ENCODE measurements around the gene KAT8. TPM values are rescaled to one million over a fixed set of nuclear protein-coding genes. Genes with fewer than 3 reads are reported as not detected.
"Not testable (repeated sequence)": the region's sequence is repeated elsewhere in the genome, so short reads cannot be mapped to it uniquely, and the experiment has no call there.

Gene KAT8
- total RNA-seq, 1 donor from 2014 or later, result 55.5 TPM

- DNase-seq, result no peak
These were observed 31.4 kb downstream of the KAT8 start for GRCh38 chr16:31148896-31149295.

DNA sequence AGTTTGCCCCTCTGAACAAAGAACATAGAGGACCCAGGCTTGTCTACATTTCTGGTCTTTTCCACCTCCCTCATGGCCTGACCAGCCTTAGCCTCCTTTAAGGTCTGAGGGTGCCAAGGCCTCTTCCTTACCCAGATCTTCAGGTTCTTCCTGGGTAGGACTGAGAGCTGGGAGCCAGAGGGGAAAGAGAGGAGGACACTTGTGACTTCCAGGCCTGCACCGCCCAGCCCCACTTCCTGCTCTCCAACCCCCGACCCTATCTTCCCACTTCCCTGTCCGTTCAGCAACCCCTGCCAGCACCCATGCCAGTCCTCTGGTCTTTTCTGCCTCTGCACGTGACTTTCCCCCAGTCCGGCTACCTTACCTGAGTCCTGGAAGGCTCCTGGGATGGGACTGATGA is 31.9 kb downstream of the KAT8 start:
- no peak for DNase-seq

DNA sequence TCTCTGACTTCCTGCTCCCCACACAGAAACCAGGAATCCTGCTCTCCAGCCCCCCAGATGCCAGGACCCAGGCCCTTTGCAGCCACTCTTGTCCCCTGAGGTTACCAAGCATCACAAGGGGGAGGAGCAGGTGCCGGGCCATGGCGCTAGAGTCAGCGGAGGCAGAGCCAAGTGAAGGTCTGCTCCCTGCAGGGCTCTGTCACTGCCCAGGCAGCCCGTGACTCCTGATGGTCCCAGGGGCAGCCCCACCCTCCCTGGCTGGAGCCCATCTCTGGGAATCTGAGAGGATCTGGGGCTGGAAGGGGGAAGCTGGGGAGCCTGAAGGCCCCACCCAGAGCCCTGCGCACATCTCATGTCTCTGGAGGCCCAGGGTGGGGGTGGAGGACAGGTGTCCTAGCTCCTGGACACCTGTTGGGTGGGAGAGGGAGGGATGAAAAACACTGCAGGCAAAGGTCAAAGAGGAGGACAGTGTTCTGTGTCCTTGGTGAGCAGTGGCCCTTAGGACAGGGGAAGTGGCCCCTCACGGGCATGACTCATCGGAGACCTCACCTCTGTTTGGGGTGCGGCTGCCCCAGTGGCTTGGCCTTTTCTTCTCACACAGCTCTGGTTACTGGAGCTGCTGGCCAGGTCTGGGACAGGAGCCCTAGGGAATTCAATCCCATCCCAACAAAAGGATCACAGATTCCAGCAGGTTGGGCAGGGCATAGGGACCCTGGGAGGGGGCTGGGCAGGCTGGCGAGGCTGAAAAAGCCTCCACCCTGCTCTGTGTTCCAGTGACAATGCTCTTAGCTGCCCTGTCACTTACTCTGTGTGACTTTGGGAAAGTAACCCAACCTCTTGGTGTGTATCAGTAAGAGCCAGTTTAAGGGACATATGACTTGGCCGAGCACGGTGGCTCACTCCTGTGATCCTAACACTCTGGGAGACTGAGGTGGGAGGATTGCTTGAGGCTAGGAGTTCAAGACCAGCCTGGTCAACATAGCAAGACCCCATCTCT is 32.7 kb downstream of the KAT8 start, which contains the start of gene PRSS36:
Gene PRSS36 (minus strand): TSS at position 173 of the 997 bp plus-strand sequence. CDS start 31 bp downstream, at position 142.
- no peak for DNase-seq

DNA sequence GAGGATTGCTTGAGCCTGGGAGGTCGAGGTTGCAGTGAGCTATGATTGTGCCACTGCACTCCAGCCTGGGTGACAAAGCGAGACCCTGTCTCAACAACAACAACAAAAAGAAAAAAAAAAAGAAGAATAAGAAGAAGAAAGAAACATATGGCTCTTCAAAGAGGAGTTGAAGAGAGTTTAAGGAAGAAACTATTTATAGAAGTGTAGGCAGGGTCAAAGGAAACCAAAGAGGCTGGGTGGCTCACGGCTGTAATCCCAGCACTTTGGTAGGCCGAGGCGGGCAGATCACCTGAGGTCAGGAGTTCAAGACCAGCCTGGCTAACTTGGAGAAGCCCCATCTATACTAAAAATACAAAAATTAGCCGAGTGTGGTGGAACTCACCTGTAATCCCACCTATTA is 33.5 kb downstream of the KAT8 start:
- DNase-seq, result not testable (repeated sequence)

GRCh38 chr16:31157136-31157535 is 39.7 kb downstream of the KAT8 start:
- DNase-seq, result no peak

- DNase-seq, result no peak
These were observed 49.9 kb downstream of the KAT8 start for GRCh38 chr16:31167315-31167714.

DNA sequence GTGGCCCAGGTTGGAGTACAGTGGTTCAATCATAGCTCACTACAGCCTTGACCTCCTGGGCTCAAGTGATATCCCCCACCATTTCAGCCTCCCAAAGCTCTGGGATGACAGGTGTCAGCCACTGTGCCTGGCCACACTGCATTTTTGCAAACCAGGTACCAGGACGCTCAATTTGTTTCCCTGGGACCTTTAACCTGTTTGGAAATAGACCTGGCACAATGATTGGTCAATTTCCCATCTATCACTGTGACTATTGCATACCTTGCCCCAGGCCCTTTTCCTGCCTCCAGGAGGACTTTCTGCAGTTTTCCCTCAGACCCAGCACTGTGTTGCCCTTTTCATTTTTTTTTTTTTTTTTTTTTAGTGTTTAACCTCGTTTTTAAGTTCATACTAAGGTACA is 51.4 kb downstream of the KAT8 start:
- DNase-seq, result no peak

DNA sequence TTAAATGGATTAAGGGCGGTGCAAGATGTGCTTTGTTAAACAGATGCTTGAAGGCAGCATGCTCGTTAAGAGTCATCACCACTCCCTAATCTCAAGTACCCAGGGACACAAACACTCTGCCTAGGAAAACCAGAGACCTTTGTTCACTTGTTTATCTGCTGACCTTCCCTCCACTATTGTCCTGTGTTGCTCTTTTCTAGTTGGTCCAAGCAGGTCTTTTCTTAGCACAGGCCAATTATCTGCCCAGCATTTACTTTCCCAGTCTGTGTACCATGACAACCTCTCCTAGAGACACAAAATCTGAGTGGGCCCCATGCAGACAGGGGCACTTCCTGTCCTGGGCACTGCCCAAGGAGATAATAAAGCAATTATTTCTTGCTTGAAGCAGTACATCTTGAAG is 52.6 kb downstream of the KAT8 start:
- not testable (repeated sequence) for DNase-seq

DNA sequence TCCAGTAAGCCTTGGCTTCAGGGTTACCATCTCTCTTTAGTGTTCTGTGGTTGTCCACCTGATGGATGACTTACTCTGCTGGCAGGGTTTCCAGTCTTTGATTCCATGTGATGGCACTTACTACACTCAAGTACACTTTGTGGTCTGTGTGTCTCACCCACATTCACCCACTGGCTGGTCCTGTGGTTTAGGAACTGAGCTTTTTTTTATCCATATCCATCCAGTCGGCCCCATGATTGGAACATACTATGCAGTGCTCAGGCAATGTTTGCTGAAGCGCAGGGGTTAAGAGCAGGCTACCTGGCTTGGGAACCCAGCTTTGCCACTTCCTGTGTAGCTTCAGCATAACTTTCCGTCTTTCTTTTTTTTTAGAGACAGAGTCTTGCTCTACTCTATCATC is 59.7 kb downstream of the KAT8 start:
- DNase-seq, result no peak

- peak; percentile 26 for DNase-seq
These were observed 61.8 kb downstream of the KAT8 start for GRCh38 chr16:31179219-31179746.

GRCh38 chr16:31179747-31180459 is 62.4 kb downstream of the KAT8 start, which contains the start of gene FUS:
Gene FUS, plus strand, starts transcription at chr16:31180139. Its CDS starts 76 bp downstream, at chr16:31180215.
- DNase-seq, result peak; percentile 98

Small RNA genes lying within 50 kb of the gene (small RNA-seq; reads per million reads assigned to genes)
- gene AC009088.4 (ENCODE audit: low replicate concordance) (not detected), gene NDUFA3P6 (ENCODE audit: low replicate concordance) (not detected)

Other genes starting within 250 kb of the KAT8 start
- gene BCL7C, start 223.6 kb upstream of the KAT8 start, total RNA-seq, result 24.2 TPM
- 2.1 TPM for gene CTF1, start 221.1 kb upstream of the KAT8 start, total RNA-seq
- gene FBXL19, start 194.1 kb upstream of the KAT8 start, total RNA-seq, result 9.3 TPM
- 15.7 TPM for gene ORAI3, start 168.6 kb upstream of the KAT8 start, total RNA-seq
- gene SETD1A, start 159.9 kb upstream of the KAT8 start, total RNA-seq, result 4.6 TPM
- gene HSD3B7, start 132.5 kb upstream of the KAT8 start, total RNA-seq, result 15.9 TPM
- 0.92 TPM for gene STX1B, start 107.0 kb upstream of the KAT8 start, total RNA-seq
- gene STX4, start 84.1 kb upstream of the KAT8 start, total RNA-seq, result 26.8 TPM
- gene ZNF668, start 43.4 kb upstream of the KAT8 start, total RNA-seq, result 5.0 TPM
- gene ZNF646, start 43.2 kb upstream of the KAT8 start, total RNA-seq, result 14.7 TPM
- gene PRSS53, start 28.7 kb upstream of the KAT8 start, total RNA-seq, result 2.9 TPM
- 64.2 TPM for gene VKORC1, start 22.9 kb upstream of the KAT8 start, total RNA-seq
- 13.0 TPM for gene BCKDK, start 9.3 kb upstream of the KAT8 start, total RNA-seq
- gene PRSS8, start 18.1 kb downstream of the KAT8 start, total RNA-seq, result 17.6 TPM
- not detected for gene PRSS36, start 32.4 kb downstream of the KAT8 start, total RNA-seq
- 82.2 TPM for gene FUS, start 62.5 kb downstream of the KAT8 start, total RNA-seq
- gene PYCARD, start 85.1 kb downstream of the KAT8 start, total RNA-seq, result 15.2 TPM
- 117 TPM for gene TRIM72, start 96.5 kb downstream of the KAT8 start, total RNA-seq
- gene PYDC1, start 99.5 kb downstream of the KAT8 start, total RNA-seq, result not detected
- 4.1 TPM for gene ITGAM, start 142.3 kb downstream of the KAT8 start, total RNA-seq
- gene ITGAX, start 237.5 kb downstream of the KAT8 start, total RNA-seq, result 2.7 TPM